HEK293 (cell line): ENCODE data around the gene CLCF1.

ENCODE experiments used
- ATF2 ChIP-seq: fragments of 450-650 bp; formaldehyde crosslinking; IDR thresholded peaks from 2 replicates; pipeline ENCODE4 v1.5.1; 2016; ENCODE audit warnings: missing biosample characterization, missing genetic modification characterization, low read depth
- CTCF ChIP-seq: fragments of 450-650 bp; formaldehyde crosslinking; IDR thresholded peaks from 2 replicates; pipeline ENCODE4 v1.5.1; 2016; ENCODE audit warnings: missing biosample characterization, missing genetic modification characterization
- MZF1 ChIP-seq: fragments of 450-650 bp; formaldehyde crosslinking; IDR thresholded peaks from 2 replicates; pipeline ENCODE4 v1.5.1; 2017; ENCODE audit warnings: missing biosample characterization, missing genetic modification characterization, borderline replicate concordance
- PRDM10 ChIP-seq: fragments of 450-650 bp; formaldehyde crosslinking; IDR thresholded peaks from 2 replicates; pipeline ENCODE4 v1.5.1; 2016; ENCODE audit warnings: missing biosample characterization, missing genetic modification characterization
- RBAK ChIP-seq: fragments of 450-650 bp; formaldehyde crosslinking; IDR thresholded peaks from 2 replicates; pipeline ENCODE4 v1.5.1; 2016; ENCODE audit warnings: missing biosample characterization, missing genetic modification characterization
- REST ChIP-seq: fragments of 450-650 bp; formaldehyde crosslinking; IDR thresholded peaks from 2 replicates; pipeline ENCODE4 v1.5.1; 2016; ENCODE audit warnings: missing biosample characterization, missing genetic modification characterization
- SETDB1 ChIP-seq: IDR thresholded peaks from one replicate; pipeline ENCODE4 v1.6.1; 2017; ENCODE audit warnings: mild to moderate bottlenecking, low read length, moderate library complexity, mixed read lengths; ENCODE audit not compliant: insufficient read length
- ZNF121 ChIP-seq: fragments of 450-650 bp; formaldehyde crosslinking; IDR thresholded peaks from 2 replicates; pipeline ENCODE4 v1.5.1; 2016; ENCODE audit warnings: missing biosample characterization, missing genetic modification characterization
- ZNF274 ChIP-seq, 2 experiments: fragments of 200-500 bp in 1 of 2; fragments of 450-650 bp in 1 of 2; sonication (Bioruptor generic) in 1 of 2; formaldehyde crosslinking in 1 of 2; IDR thresholded peaks; 2 replicates each; pipeline versions ENCODE4 v1.5.1 to v1.6.1; 2014 to 2016; ENCODE audit warnings: borderline replicate concordance in 1 of 2, inconsistent platforms in 1 of 2, low read length in 1 of 2, missing biosample characterization in 1 of 2, missing genetic modification characterization in 1 of 2
- ZNF621 ChIP-seq: fragments of 450-650 bp; formaldehyde crosslinking; IDR thresholded peaks from 2 replicates; pipeline ENCODE4 v1.5.1; 2017; ENCODE audit warnings: missing biosample characterization, missing genetic modification characterization
- ZNF623 ChIP-seq: fragments of 450-650 bp; formaldehyde crosslinking; IDR thresholded peaks from 2 replicates; pipeline ENCODE4 v1.5.1; 2016; ENCODE audit warnings: missing biosample characterization, missing genetic modification characterization
- ZNF76 ChIP-seq: fragments of 450-650 bp; formaldehyde crosslinking; IDR thresholded peaks from 2 replicates; pipeline ENCODE4; 2016; ENCODE audit warnings: low read depth, missing biosample characterization, missing genetic modification characterization, borderline replicate concordance

- TF ChIP-seq MZF1 (tag by site-specific recombination): no peak
- no peak for TF ChIP-seq CTCF (tag by site-specific recombination)
- no peak for TF ChIP-seq ATF2 (tag by site-specific recombination)
- TF ChIP-seq ZNF76 (tag by site-specific recombination): no peak
- no peak for TF ChIP-seq ZNF623 (tag by site-specific recombination)
- TF ChIP-seq ZNF274 (IDR thresholded peaks at IDR 0.05; ENCODE audit: low read length): no peak
- TF ChIP-seq ZNF274 (tag by site-specific recombination; IDR thresholded peaks at IDR 0.05; ENCODE audit: borderline replicate concordance): no peak
- no peak for TF ChIP-seq ZNF621 (tag by site-specific recombination)
- TF ChIP-seq ZNF121 (tag by site-specific recombination): no peak
- no peak for TF ChIP-seq SETDB1
- TF ChIP-seq PRDM10 (tag by site-specific recombination): no peak
- TF ChIP-seq RBAK: no peak
- no peak for TF ChIP-seq REST (tag by site-specific recombination)
Observed at GRCh38 chr11:67349036-67349435, 24.4 kb downstream of the CLCF1 start.
